SK-N-SH treated with all-trans-retinoic acid at 6 μM for 48 hours (cell line): ENCODE results near the gene ARSG.

Experiments used
- ARNTL ChIP-seq: fragments of 450-650 bp; formaldehyde crosslinking; IDR thresholded peaks from 2 replicates; pipeline ENCODE4 v1.5.0; 2020; ENCODE audit warnings: low read depth, mild to moderate bottlenecking, moderate library complexity, borderline replicate concordance
- CREB5 ChIP-seq: fragments of 250-450 bp; sonication (Bioruptor Pico); IDR thresholded peaks from 2 replicates; pipeline ENCODE4 v1.5.1; 2020; ENCODE audit warnings: low read depth, mild to moderate bottlenecking, moderate library complexity
- CSRNP3 ChIP-seq: fragments of 250-450 bp; sonication (Bioruptor Pico); IDR thresholded peaks from 2 replicates; pipeline ENCODE4 v1.5.1; 2021; ENCODE audit warnings: mild to moderate bottlenecking, moderate library complexity
- ESRRG ChIP-seq: fragments of 250-450 bp; sonication (Bioruptor Pico); IDR thresholded peaks from 2 replicates; pipeline ENCODE4 v1.6.1; 2021; ENCODE audit warnings: mild to moderate bottlenecking
- GLIS3 ChIP-seq: fragments of 250-450 bp; sonication (Bioruptor Pico); IDR thresholded peaks from 2 replicates; pipeline ENCODE4 v1.5.0; 2020; ENCODE audit warnings: mild to moderate bottlenecking, moderate library complexity
- PPARA ChIP-seq: fragments of 250-450 bp; sonication (Bioruptor Pico); IDR thresholded peaks from 2 replicates; pipeline ENCODE4 v1.5.0; 2020; ENCODE audit warnings: mild to moderate bottlenecking, borderline replicate concordance
- SNAI2 ChIP-seq: fragments of 250-450 bp; sonication (Bioruptor Pico); IDR thresholded peaks from 2 replicates; pipeline ENCODE4 v1.5.0; 2020; ENCODE audit warnings: mild to moderate bottlenecking, moderate library complexity
- ZFP3 ChIP-seq: fragments of 250-450 bp; sonication (Bioruptor Pico); IDR thresholded peaks from 2 replicates; pipeline ENCODE4 v1.5.0; 2020; ENCODE audit warnings: mild to moderate bottlenecking, moderate library complexity
- ZFP30 ChIP-seq: fragments of 450-650 bp; formaldehyde crosslinking; IDR thresholded peaks from 2 replicates; pipeline ENCODE4 v1.5.0; 2022; ENCODE audit warnings: mild to moderate bottlenecking, moderate library complexity

GRCh38 chr17:68307443-68307842 lies 16.1 kb downstream of the ARSG start:
- TF ChIP-seq ZFP3 (CRISPR knock-in tag) (no peak), ZFP30 (no peak), ESRRG (CRISPR knock-in tag) (no peak), CSRNP3 (no peak), ARNTL (CRISPR knock-in tag) (no peak), SNAI2 (no peak), CREB5 (no peak), GLIS3 (CRISPR knock-in tag) (no peak), PPARA (no peak)
